MM.1S (cell line): ENCODE results near the gene JAM2.

Experiments
- DNase-seq: peaks from one replicate; pipeline ENCODE4 v3.0.0-alpha.2; 2015
- H2AFZ ChIP-seq: fragments of 300-600 bp; sonication (generic); 2 replicates; pipeline ENCODE4 v1.6.0; 2016; ENCODE audit warnings: antibody characterized with exemption, low read length
- H3F3A ChIP-seq: fragments of 300-600 bp; sonication (generic); 2 replicates; pipeline ENCODE4 v1.6.1; 2016; ENCODE audit warnings: mild to moderate bottlenecking, antibody characterized with exemption, low read length, moderate library complexity, mixed read lengths; ENCODE audit not compliant: insufficient read depth
- H3K27ac ChIP-seq: fragments of 300-600 bp; sonication (generic); 2 replicates; pipeline ENCODE4 v1.5.1; 2016; ENCODE audit warnings: mild to moderate bottlenecking, low read length
- H3K27me3 ChIP-seq: fragments of 300-600 bp; sonication (generic); replicated peaks from 2 replicates; pipeline ENCODE4 v1.6.0; 2016; ENCODE audit warnings: low read length; ENCODE audit not compliant: insufficient read depth
- H3K36me3 ChIP-seq: fragments of 300-600 bp; sonication (generic); replicated peaks from 2 replicates; pipeline ENCODE4 v1.6.1; 2016; ENCODE audit warnings: mild to moderate bottlenecking, low read length, mixed read lengths; ENCODE audit not compliant: insufficient read depth
- H3K4me1 ChIP-seq: fragments of 300-600 bp; sonication (generic); 2 replicates; pipeline ENCODE4 v1.6.1; 2016; ENCODE audit warnings: low read length, mixed read lengths
- H3K4me2 ChIP-seq: fragments of 300-600 bp; sonication (generic); 2 replicates; pipeline ENCODE4 v1.6.0; 2016; ENCODE audit warnings: low read depth, low read length
- H3K4me3 ChIP-seq: fragments of 300-600 bp; sonication (generic); 2 replicates; pipeline ENCODE4 v1.5.1; 2016; ENCODE audit warnings: low read length, mixed read lengths
- H3K79me2 ChIP-seq: fragments of 300-600 bp; sonication (generic); 2 replicates; pipeline ENCODE4 v1.6.1; 2016; ENCODE audit warnings: mixed run types, low read length, mixed read lengths
- H3K9ac ChIP-seq: fragments of 300-600 bp; sonication (generic); 2 replicates; pipeline ENCODE4 v1.6.1; 2016; ENCODE audit warnings: low read length, mixed read lengths
- H3K9me2 ChIP-seq: fragments of 300-600 bp; sonication (generic); replicated peaks from 2 replicates; pipeline ENCODE4 v1.6.1; 2016; ENCODE audit warnings: mild to moderate bottlenecking, low read length, mixed read lengths; ENCODE audit not compliant: insufficient read depth
- H3K9me3 ChIP-seq: fragments of 300-600 bp; sonication (generic); replicated peaks from 2 replicates; pipeline ENCODE4 v1.6.1; 2016; ENCODE audit warnings: mild to moderate bottlenecking, low read length, mixed read lengths; ENCODE audit not compliant: insufficient read depth
- H4K20me1 ChIP-seq: fragments of 300-600 bp; sonication (generic); 2 replicates; pipeline ENCODE4 v1.6.1; 2016; ENCODE audit warnings: mild to moderate bottlenecking, low read length, moderate library complexity, mixed read lengths; ENCODE audit not compliant: insufficient read depth
- EZH2 ChIP-seq: fragments of 300-600 bp; sonication (generic); optimal IDR thresholded peaks from 2 replicates; pipeline ENCODE3; 2017; ENCODE audit warnings: low read depth, mild to moderate bottlenecking, antibody characterized with exemption, low read length, mixed read lengths
- EZH2phosphoT487 ChIP-seq: fragments of 300-600 bp; sonication (generic); IDR thresholded peaks from 2 replicates; pipeline ENCODE4 v1.6.1; 2018; ENCODE audit warnings: antibody characterized with exemption, low read length
- TF ChIP-seq, protein P1 (sequence below): fragments of 300-600 bp; sonication (generic); IDR thresholded peaks from 2 replicates; pipeline ENCODE4 v1.5.1; 2016; ENCODE audit warnings: antibody characterized with exemption, low read length, mixed read lengths

The JAM2 gene

DNA sequence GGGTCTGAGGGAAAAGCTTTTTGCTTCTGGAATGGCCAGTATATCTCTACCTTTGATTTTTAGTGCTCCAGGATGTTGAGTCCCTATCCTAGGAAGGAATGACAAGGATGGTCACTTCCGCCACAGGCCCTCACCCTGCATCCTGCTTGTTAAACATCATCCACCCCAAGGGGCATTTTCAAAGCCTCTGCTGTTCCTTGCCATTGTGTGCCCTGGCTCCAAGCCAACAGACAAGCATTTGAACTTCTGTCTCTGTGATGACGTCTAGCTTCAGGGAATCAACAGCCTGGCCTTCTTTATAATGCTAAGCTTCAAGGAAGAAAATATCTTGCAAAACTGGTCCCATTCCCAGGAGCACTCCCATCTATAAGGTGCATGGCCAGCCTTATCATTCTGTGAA, 12.3 kb upstream of the JAM2 start:
- H3K4me2 ChIP-seq = no peak overlapping the region
- no peaks in the 10 kb centered on the region for H3K79me2 ChIP-seq
- no peaks in the 10 kb centered on the region for H3K9me2 ChIP-seq
- H3K4me3 ChIP-seq = no peak overlapping the region
- no peaks in the 10 kb centered on the region for H3K9me3 ChIP-seq
- no peak overlapping the region for H2AFZ ChIP-seq
- no peak overlapping the region for H3K27ac ChIP-seq
- H3K27me3 ChIP-seq = no peaks in the 10 kb centered on the region
- no peaks in the 10 kb centered on the region for H3F3A ChIP-seq
- no peak for DNase-seq
- no peak overlapping the region for H3K9ac ChIP-seq
- H3K36me3 ChIP-seq = no peaks in the 10 kb centered on the region
- TF ChIP-seq EZH2phosphoT487 (no peak), EZH2 (no peak)
- TF ChIP-seq, protein P1, sequence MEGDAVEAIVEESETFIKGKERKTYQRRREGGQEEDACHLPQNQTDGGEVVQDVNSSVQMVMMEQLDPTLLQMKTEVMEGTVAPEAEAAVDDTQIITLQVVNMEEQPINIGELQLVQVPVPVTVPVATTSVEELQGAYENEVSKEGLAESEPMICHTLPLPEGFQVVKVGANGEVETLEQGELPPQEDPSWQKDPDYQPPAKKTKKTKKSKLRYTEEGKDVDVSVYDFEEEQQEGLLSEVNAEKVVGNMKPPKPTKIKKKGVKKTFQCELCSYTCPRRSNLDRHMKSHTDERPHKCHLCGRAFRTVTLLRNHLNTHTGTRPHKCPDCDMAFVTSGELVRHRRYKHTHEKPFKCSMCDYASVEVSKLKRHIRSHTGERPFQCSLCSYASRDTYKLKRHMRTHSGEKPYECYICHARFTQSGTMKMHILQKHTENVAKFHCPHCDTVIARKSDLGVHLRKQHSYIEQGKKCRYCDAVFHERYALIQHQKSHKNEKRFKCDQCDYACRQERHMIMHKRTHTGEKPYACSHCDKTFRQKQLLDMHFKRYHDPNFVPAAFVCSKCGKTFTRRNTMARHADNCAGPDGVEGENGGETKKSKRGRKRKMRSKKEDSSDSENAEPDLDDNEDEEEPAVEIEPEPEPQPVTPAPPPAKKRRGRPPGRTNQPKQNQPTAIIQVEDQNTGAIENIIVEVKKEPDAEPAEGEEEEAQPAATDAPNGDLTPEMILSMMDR = no peak
- H4K20me1 ChIP-seq = no peaks in the 10 kb centered on the region
- no peaks in the 10 kb centered on the region for H3K4me1 ChIP-seq

DNA sequence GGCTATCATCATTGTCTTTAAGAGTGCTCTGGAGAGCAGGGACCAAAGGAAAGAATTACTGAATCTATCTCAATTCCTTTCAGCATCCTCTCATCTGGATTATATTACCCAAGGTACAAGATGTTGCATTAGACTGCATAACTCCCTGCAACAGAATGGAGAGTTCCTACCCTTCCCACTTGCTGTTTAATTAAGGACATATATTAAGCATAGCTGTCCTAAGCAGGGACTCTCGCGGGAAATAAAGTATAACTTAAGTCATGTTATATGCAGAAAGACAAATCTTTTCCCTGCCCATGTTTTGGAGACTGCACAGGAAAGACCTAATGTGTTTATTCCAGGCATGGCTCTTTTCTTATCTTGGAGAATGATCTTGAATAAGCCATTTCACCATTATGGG, 6.8 kb upstream of the JAM2 start:
- Histone ChIP-seq H3K4me1 (no peaks in the 10 kb centered on the region), H3K9me3 (no peaks in the 10 kb centered on the region), H3K36me3 (no peaks in the 10 kb centered on the region), H3K4me3 (no peak overlapping the region), H3F3A (no peaks in the 10 kb centered on the region), H3K79me2 (no peaks in the 10 kb centered on the region), H2AFZ (no peak overlapping the region), H3K27ac (no peak overlapping the region), H3K9me2 (no peaks in the 10 kb centered on the region), H3K4me2 (no peak overlapping the region), H3K27me3 (no peaks in the 10 kb centered on the region), H3K9ac (no peak overlapping the region), H4K20me1 (no peaks in the 10 kb centered on the region)
- TF ChIP-seq EZH2phosphoT487 (no peak), EZH2 (no peak)
- TF ChIP-seq, protein P1 = no peak
- DNase-seq = no peak

DNA sequence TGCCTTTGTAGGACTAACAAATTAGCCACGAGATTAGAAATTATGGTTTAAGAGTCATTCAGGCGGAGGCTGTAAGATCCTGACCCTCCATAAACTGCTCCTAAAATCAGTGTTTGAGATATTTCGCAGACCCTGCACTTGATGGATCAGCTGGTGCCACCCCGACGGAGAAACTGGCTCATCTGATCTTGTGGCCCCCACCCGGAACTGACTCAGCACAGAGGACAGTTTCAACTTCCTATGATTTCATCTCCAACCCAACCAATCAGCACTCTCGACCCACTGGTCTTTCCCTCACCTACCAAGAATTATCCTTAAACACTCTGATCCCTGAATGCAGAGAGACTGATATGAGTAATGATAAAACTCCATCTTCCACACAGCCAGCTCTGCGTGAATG, 3.7 kb upstream of the JAM2 start:
- no peaks in the 10 kb centered on the region; the same call in 1 of the 2 replicates for H3K27me3 ChIP-seq
- no peak overlapping the region for H3K4me2 ChIP-seq
- no peaks in the 10 kb centered on the region for H4K20me1 ChIP-seq
- no peak overlapping the region for H3K9ac ChIP-seq
- no peaks in the 10 kb centered on the region for H3K79me2 ChIP-seq
- H3K4me1 ChIP-seq = no peaks in the 10 kb centered on the region
- no peaks in the 10 kb centered on the region; the same call in 1 of the 2 replicates for H3F3A ChIP-seq
- no peak overlapping the region for H3K4me3 ChIP-seq
- no peak overlapping the region for H3K27ac ChIP-seq
- H2AFZ ChIP-seq = no peak overlapping the region
- no peak for DNase-seq
- TF ChIP-seq EZH2 = no peak
- no peak for TF ChIP-seq EZH2phosphoT487
- H3K9me3 ChIP-seq = no peaks in the 10 kb centered on the region
- no peaks in the 10 kb centered on the region for H3K36me3 ChIP-seq
- H3K9me2 ChIP-seq = no peaks in the 10 kb centered on the region

DNA sequence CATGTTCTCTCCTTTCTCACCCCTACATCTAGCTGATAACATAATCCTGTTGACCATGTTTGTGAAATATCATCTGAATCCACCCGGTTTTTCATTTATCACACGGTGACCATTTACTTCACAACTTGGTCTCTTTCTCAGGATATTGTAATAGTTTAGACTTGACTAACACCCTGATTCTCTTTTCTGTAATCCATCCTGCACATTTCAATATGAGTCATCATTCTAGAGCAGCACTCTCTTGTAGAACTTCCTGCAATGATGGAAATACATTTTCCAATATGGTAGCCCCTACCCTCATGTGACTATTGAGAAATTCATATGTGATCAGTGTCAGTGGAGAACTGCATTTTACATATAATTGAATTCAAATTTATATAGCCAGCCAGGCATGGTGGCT, 2.3 kb upstream of the JAM2 start:
- Histone ChIP-seq H3K36me3 (no peaks in the 10 kb centered on the region), H3K27ac (no peak overlapping the region), H3F3A (no peaks in the 10 kb centered on the region; the same call in 1 of the 2 replicates), H2AFZ (no peak overlapping the region), H3K9ac (no peak overlapping the region), H3K4me3 (no peak overlapping the region), H3K9me3 (no peaks in the 10 kb centered on the region), H3K4me2 (no peak overlapping the region), H3K9me2 (no peaks in the 10 kb centered on the region), H3K4me1 (no peaks in the 10 kb centered on the region), H3K79me2 (no peaks in the 10 kb centered on the region), H4K20me1 (no peaks in the 10 kb centered on the region), H3K27me3 (no peaks in the 10 kb centered on the region; the same call in 1 of the 2 replicates)
- TF ChIP-seq EZH2 (no peak), EZH2phosphoT487 (no peak)
- TF ChIP-seq, protein P1 = no peak
- no peak for DNase-seq
